HepG2 (cell line): ENCODE data around the gene GOLGA3. TPM values are rescaled to one million over a fixed set of nuclear protein-coding genes. Genes with fewer than 3 reads are reported as not detected.
"Not testable (repeated sequence)": the region's sequence is repeated elsewhere in the genome, so short reads cannot be mapped to it uniquely, and the experiment has no call there.

ENCODE experiments used
- ATAC-seq: fragments of 200-7000 bp; cut with Tn5 transposase; 3 replicates; pipeline ENCODE4 v1.9.1; 2020; ENCODE audit warnings: mild to moderate bottlenecking, moderate library complexity
- BruUV-seq: library from RNA; stranded (reverse); fragments of 400-500 nt; replicated peaks from 2 replicates; lab custom pipeline; 2021; lab: Mats Ljungman, UMichigan
- CTCF ChIA-PET: fragments of 300-600 bp; formaldehyde crosslinking; extraction: SDS; loops from one replicate; lab custom pipeline; 2021; ENCODE audit warnings: low total read pairs, inconsistent platforms, low intra/inter-chr PET ratio; lab: Yijun Ruan, JAX
- POLR2A ChIA-PET: fragments of 350-600 bp; sonication (Branson Sonifier 250); formaldehyde crosslinking; loops from one replicate; lab custom pipeline; 2020; ENCODE audit warnings: antibody characterized with exemption, inconsistent platforms; lab: Yijun Ruan, JAX
- DNase-seq: peaks from one replicate; pipeline ENCODE4 v3.0.0-alpha.2; 2015; ENCODE audit warnings: low spot score
- FAIRE-seq: peaks from 3 replicates; lab custom pipeline; 2011; peaks lifted over from hg19 to GRCh38; lab: Jason Lieb, UNC
- H2AFZ ChIP-seq: one replicate; pipeline ENCODE4 v1.6.1; 2011; ENCODE audit warnings: low read length, inconsistent platforms
- H3K27ac ChIP-seq: fragments of 300-600 bp; 3 replicates; pipeline ENCODE4 v1.8.0; 2011; ENCODE audit warnings: mixed run types, mild to moderate bottlenecking, mixed read lengths, low read length, inconsistent platforms; ENCODE audit not compliant: insufficient read depth; ENCODE audit errors: extremely low read length
- H3K27me3 ChIP-seq, 2 experiments: fragments of 200-600 bp in 1 of 2; 2 replicates in 1 of 2; 3 replicates in 1 of 2; pipeline versions ENCODE4 v1.6.0 to v1.8.0; 2011; ENCODE audit warnings: low read length in 2 of 2, mild to moderate bottlenecking in 2 of 2, moderate library complexity in 2 of 2, inconsistent platforms in 1 of 2; ENCODE audit not compliant: insufficient read depth in 2 of 2, control insufficient read depth in 1 of 2
- H3K36me3 ChIP-seq, 2 experiments: fragments of 200-600 bp in 1 of 2; replicated peaks in 1 of 2; 2 replicates in 1 of 2; 3 replicates in 1 of 2; pipeline versions ENCODE4 v1.5.1 to v1.8.0; 2011; ENCODE audit warnings: low read length in 2 of 2, inconsistent platforms in 1 of 2; ENCODE audit not compliant: insufficient read depth in 2 of 2, control insufficient read depth in 1 of 2
- H3K4me1 ChIP-seq: 2 replicates; pipeline ENCODE4 v1.5.1; 2012; ENCODE audit warnings: low read length, inconsistent platforms; ENCODE audit not compliant: insufficient read depth
- H3K4me2 ChIP-seq: 2 replicates; pipeline ENCODE4 v1.6.0; 2011; ENCODE audit warnings: low read depth, low read length, inconsistent platforms
- H3K4me3 ChIP-seq, 3 experiments: fragments of 200-600 bp in 1 of 3; sonication (generic), shearing (Covaris generic) in 1 of 3; replicated peaks in 1 of 3; 2 replicates each; pipeline ENCODE4 v1.5.1; 2011 to 2016; ENCODE audit warnings: low read length in 3 of 3, inconsistent platforms in 2 of 3, low read depth in 2 of 3, mild to moderate bottlenecking in 2 of 3, control low read depth in 1 of 3, mixed read lengths in 1 of 3; ENCODE audit not compliant: insufficient read depth in 1 of 3
- H3K79me2 ChIP-seq: one replicate; pipeline ENCODE4 v1.6.1; 2011; ENCODE audit warnings: low read length, inconsistent platforms; ENCODE audit not compliant: insufficient read depth
- H3K9ac ChIP-seq: 2 replicates; pipeline ENCODE4 v1.6.0; 2011; ENCODE audit warnings: mild to moderate bottlenecking, low read depth, low read length, inconsistent platforms; ENCODE audit not compliant: insufficient read depth
- H3K9me3 ChIP-seq: 2 replicates; pipeline ENCODE4 v1.5.1; 2012; ENCODE audit warnings: mild to moderate bottlenecking, low read length
- H4K20me1 ChIP-seq: 2 replicates; pipeline ENCODE4 v1.6.0; 2011; ENCODE audit warnings: inconsistent platforms, mild to moderate bottlenecking, low read length, moderate library complexity; ENCODE audit not compliant: insufficient read depth
- AGO2 ChIP-seq: fragments of 200-400 bp; formaldehyde crosslinking; optimal IDR thresholded peaks from 2 replicates; pipeline ENCODE3; 2017; ENCODE audit warnings: mild to moderate bottlenecking, low read depth, low read length, moderate library complexity
- NR1H2 ChIP-seq: sonication (generic); formaldehyde crosslinking; IDR thresholded peaks from 2 replicates; pipeline ENCODE4 v1.8.1; 2022; ENCODE audit warnings: low read depth, missing genetic modification reagents, borderline replicate concordance
- RBFOX2 ChIP-seq: fragments of 200-400 bp; formaldehyde crosslinking; IDR thresholded peaks from 2 replicates; pipeline ENCODE4 v1.6.1; 2017; ENCODE audit warnings: low read depth, mild to moderate bottlenecking, low read length
- ZNF33B ChIP-seq: sonication (generic); formaldehyde crosslinking; IDR thresholded peaks from 2 replicates; pipeline ENCODE4 v1.5.1; 2020; ENCODE audit warnings: mild to moderate bottlenecking, missing genetic modification reagents
- ZNF512B ChIP-seq: sonication (generic); formaldehyde crosslinking; IDR thresholded peaks from 2 replicates; pipeline ENCODE4 v1.5.1; 2020; ENCODE audit warnings: missing genetic modification reagents, mild to moderate bottlenecking, borderline replicate concordance
- WGBS: methylation state at CpG from one replicate; pipeline ENCODE4 v1.1.6; 2017; ENCODE audit warnings: low lambda C conversion rate; 5-methylcytosine and 5-hydroxymethylcytosine counted together
- in situ Hi-C: cut with HindIII; loops from 2 replicates; pipeline ENCODE4 v1.10.0; 2017; ENCODE audit warnings: low pct_unique_long_range_greater_than_20kb; ENCODE audit not compliant: extremely low pct_ligation_motif_present
- intact Hi-C: fragments of 100-400 bp; cut with micrococcal nuclease; formaldehyde crosslinking; loops from one replicate; pipeline ENCODE4 v1.10.0; 2022; ENCODE audit not compliant: unreplicated experiment
- polyA plus RNA-seq, 8 experiments: library from polyadenylated mRNA; depleted of rRNA in 3 of 8; stranded (reverse) in 7 of 8; unstranded in 1 of 8; fragments of >200 nt; fragmentation: Illumina TruSeq in 4 of 8; extraction: Trizol in 4 of 8; gene quantifications; 2 replicates each; pipeline versions ENCODE4 v1.2.1 to v1.2.3, GENCODE V29; 2011 to 2016; ENCODE audit warnings: low read depth in 4 of 8, missing spikeins in 1 of 8, mixed read lengths in 1 of 8; ENCODE audit not compliant: insufficient read depth in 1 of 8
- total RNA-seq, 5 experiments: library from RNA; depleted of rRNA; stranded (reverse); fragments of >200 nt; fragmentation: Illumina TruSeq; extraction: Trizol; gene quantifications; 2 replicates each; pipeline ENCODE4 v1.2.3, GENCODE V29; 2016; ENCODE audit warnings: low read depth in 1 of 5

The GOLGA3 gene
- total and polyA plus RNA-seq, 2 of the 13 experiments (the other 11 are each of a cell fraction or from before 2014, with no cell fraction given), result 22.0 to 43.0 TPM

DNA sequence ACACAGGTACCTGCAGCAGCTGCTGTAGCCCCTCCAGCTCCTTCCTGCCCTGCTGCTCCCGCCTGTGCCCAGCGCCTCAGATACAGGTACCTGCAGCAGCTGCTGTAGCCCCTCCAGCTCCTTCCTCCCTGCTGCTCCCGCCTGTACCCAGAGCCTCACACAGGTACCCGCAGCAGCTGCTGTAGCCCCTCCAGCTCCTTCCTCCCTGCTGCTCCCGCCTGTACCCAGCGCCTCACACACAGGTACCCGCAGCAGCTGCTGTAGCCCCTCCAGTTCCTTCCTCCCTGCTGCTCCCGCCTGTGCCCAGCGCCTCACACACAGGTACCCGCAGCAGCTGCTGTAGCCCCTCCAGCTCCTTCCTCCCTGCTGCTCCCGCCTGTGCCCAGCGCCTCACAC is 52.4 kb downstream of the GOLGA3 start:
- H3K4me3 ChIP-seq, BruUV-seq, H3K27me3 ChIP-seq, H3K79me2 ChIP-seq, H4K20me1 ChIP-seq, H3K4me2 ChIP-seq, ATAC-seq, H3K27ac ChIP-seq, H3K9ac ChIP-seq, CTCF ChIA-PET, H2AFZ ChIP-seq, intact Hi-C loops, H3K4me1 ChIP-seq, H3K9me3 ChIP-seq, DNase-seq, FAIRE-seq, in situ Hi-C loops, POLR2A ChIA-PET: not testable (repeated sequence)
- peaks cover 45 to 82% of the 10 kb centered on the region in 2 experiments for H3K36me3 ChIP-seq
- TF ChIP-seq RBFOX2, result 0 out of 2 replicates have a peak, but pooled peaks have one; percentile 8
- peak; percentile 63 for TF ChIP-seq AGO2
- WGBS, result 86% methylated on average over 11 of the region's 12 CpGs

- Histone ChIP-seq H3K27ac (no peak overlapping the region), H3K9ac (no peak overlapping the region), H3K4me1 (no peaks in the 10 kb centered on the region), H2AFZ (no peak overlapping the region), H3K36me3 (peaks cover 45 to 80% of the 10 kb centered on the region in 2 experiments), H3K79me2 (no peaks in the 10 kb centered on the region), H3K27me3 (no peaks in the 10 kb centered on the region), H4K20me1 (no peaks in the 10 kb centered on the region), H3K4me3 (no peak overlapping the region), H3K4me2 (no peak overlapping the region), H3K9me3 (no peaks in the 10 kb centered on the region)
- ChIA-PET POLR2A (no interaction called here), CTCF (no interaction called here)
- in situ Hi-C loops (no loop called here), intact Hi-C loops (no loop called here)
- no peak for FAIRE-seq
- TF ChIP-seq ZNF33B (CRISPR knock-in tag), result no peak
- TF ChIP-seq NR1H2 (CRISPR knock-in tag), result no peak
- no peak for TF ChIP-seq ZNF512B
- no peak for DNase-seq
- BruUV-seq, result no TSS peak
- ATAC-seq, result no peak
- WGBS, result 97% methylated on average over 20 of the region's 24 CpGs
These were observed 53.0 kb downstream of the GOLGA3 start for GRCh38 chr12:132775502-132776229.
